GM12878 (cell line): ENCODE data around the gene RANGAP1. TPM values are rescaled to one million over a fixed set of nuclear protein-coding genes. Genes with fewer than 3 reads are reported as not detected.

Experiments
- BACH1 ChIP-seq: fragments of 450-650 bp; IDR thresholded peaks from 2 replicates; pipeline ENCODE4 v1.6.1; 2017; ENCODE audit warnings: mild to moderate bottlenecking, borderline replicate concordance
- CBX3 ChIP-seq: fragments of 200-600 bp; sonication (generic); IDR thresholded peaks from 2 replicates; pipeline ENCODE4 v1.6.1; 2016; ENCODE audit warnings: low read depth, borderline replicate concordance
- CHD1 ChIP-seq: IDR thresholded peaks from 2 replicates; pipeline ENCODE4 v1.6.1; 2012; ENCODE audit warnings: low read depth, low read length, improper control_type of control experiment
- CHD4 ChIP-seq: fragments of 200-600 bp; sonication (generic); IDR thresholded peaks from 2 replicates; pipeline ENCODE4 v1.6.1; 2016; ENCODE audit warnings: mild to moderate bottlenecking
- EGR1 ChIP-seq, 2 experiments: IDR thresholded peaks; 1 replicate in 1 of 2; 2 replicates in 1 of 2; pipeline ENCODE4 v1.6.1; 2011 to 2012; ENCODE audit warnings: low read depth in 2 of 2, low read length in 2 of 2, borderline replicate concordance in 1 of 2, mild to moderate bottlenecking in 1 of 2, moderate library complexity in 1 of 2
- IKZF1 ChIP-seq: fragments of 450-650 bp; conservative IDR thresholded peaks from 2 replicates; pipeline ENCODE4 v1.6.1; 2017; ENCODE audit warnings: antibody characterized with exemption, mild to moderate bottlenecking
- MTA2 ChIP-seq: fragments of 450-650 bp; IDR thresholded peaks from 2 replicates; pipeline ENCODE4 v1.6.1; 2016; ENCODE audit warnings: low read depth, mild to moderate bottlenecking, moderate library complexity
- RAD21 ChIP-seq: IDR thresholded peaks from 2 replicates; pipeline ENCODE4 v1.6.1; 2011; ENCODE audit warnings: mild to moderate bottlenecking, low read depth, low read length, moderate library complexity; ENCODE audit not compliant: insufficient read depth
- RFX5 ChIP-seq: IDR thresholded peaks from 2 replicates; pipeline ENCODE4 v1.6.1; 2011; ENCODE audit warnings: low read depth, low read length, improper control_type of control experiment
- TCF12 ChIP-seq: IDR thresholded peaks from 2 replicates; pipeline ENCODE4 v1.6.1; 2011; ENCODE audit warnings: low read depth, mild to moderate bottlenecking, low read length
- polyA plus RNA-seq, 11 experiments: library from polyadenylated mRNA; depleted of rRNA in 4 of 11; unstranded in 6 of 11; stranded (reverse) in 5 of 11; fragments of >200 nt; fragmentation: Nextera tagmentation in 4 of 11; fragmentation: Illumina TruSeq in 1 of 11; extraction: Ambion mirVana in 4 of 11; extraction: Trizol in 1 of 11; gene quantifications; 1 replicate in 1 of 11; 2 replicates in 10 of 11; pipeline versions ENCODE4 v1.2.1 to v1.2.3, GENCODE V29; 2011 to 2016; ENCODE audit warnings: inconsistent platforms in 2 of 11, missing spikeins in 2 of 11, low read depth in 1 of 11
- total RNA-seq, 4 experiments: library from RNA; depleted of rRNA in 3 of 4; stranded (reverse); fragments of >200 nt in 3 of 4; fragmentation: Illumina TruSeq in 1 of 4; extraction: Trizol in 1 of 4; gene quantifications; 2 replicates each; pipeline versions ENCODE4 v1.2.1 to v1.2.3, GENCODE V29; 2013 to 2021
- TF ChIP-seq, protein P1 (sequence below): fragments of 450-650 bp; conservative IDR thresholded peaks from 2 replicates; pipeline ENCODE4 v1.6.1; 2017; ENCODE audit warnings: mild to moderate bottlenecking, moderate library complexity
- TF ChIP-seq, protein P2 (sequence below): fragments of 450-650 bp; IDR thresholded peaks from 2 replicates; pipeline ENCODE4 v1.6.1; 2016; ENCODE audit warnings: mild to moderate bottlenecking
- TF ChIP-seq, protein P3 (sequence below): IDR thresholded peaks from 2 replicates; pipeline ENCODE4 v1.6.1; 2012; ENCODE audit warnings: improper control_type of control experiment, low read depth, low read length; ENCODE audit not compliant: insufficient replicate concordance
- TF ChIP-seq, protein P4 (sequence below): fragments of 450-650 bp; formaldehyde crosslinking; IDR thresholded peaks from 2 replicates; pipeline ENCODE4 v1.4.0; 2022; ENCODE audit warnings: mild to moderate bottlenecking, moderate library complexity
- TF ChIP-seq, protein P5 (sequence below): fragments of 450-650 bp; IDR thresholded peaks from 2 replicates; pipeline ENCODE4 v1.6.1; 2014; ENCODE audit warnings: mild to moderate bottlenecking

RANGAP1 gene
- total and polyA plus RNA-seq, 10 of the 15 experiments (the other 5 are each of a cell fraction or from before 2014, with no cell fraction given) = 2.5 to 109 (median 60.2) TPM

DNA sequence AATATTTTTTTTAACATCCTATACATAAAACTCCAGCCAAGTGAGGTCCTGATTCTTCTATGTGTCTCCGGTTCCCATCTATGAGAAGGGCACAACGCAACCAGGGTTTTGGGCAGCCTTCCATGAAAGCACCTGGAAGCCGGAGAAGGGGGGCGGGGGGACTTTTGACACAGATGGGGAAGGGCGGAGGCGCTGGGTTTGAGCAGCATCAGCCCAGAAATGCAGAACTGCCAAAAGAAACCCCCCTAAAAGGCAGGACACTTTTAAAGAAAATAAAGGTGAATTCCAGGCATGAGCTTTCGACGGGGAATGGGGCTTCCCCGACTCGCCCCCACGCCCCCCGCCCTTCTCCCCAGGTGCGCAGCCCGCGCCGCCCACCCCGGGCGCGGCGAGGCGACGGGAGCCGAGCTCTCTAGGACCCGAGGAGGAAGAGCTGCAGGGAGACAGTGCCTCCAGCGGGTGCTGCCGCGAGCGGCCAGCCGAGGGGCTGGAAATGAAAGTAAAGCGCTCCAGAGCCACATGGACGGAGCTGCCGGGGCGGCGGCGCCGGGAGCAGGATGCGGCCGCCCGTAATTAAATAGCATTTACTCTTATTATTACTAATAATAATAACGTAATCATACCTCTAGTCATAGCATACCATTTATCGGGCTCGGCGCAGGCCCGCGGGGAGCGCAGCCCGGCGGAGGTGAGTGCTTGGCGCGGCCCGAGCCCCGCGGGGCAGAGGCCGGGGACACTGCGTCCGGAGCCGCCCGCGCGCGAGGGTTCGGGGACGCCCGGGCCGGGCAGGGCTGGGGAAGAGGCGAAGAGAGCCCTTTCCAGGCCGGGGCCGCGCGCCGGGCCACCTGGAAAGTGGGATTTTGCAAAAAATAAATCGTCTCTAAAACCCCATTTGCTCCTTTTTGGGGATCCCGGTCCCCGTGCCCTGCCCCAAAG, 15.4 kb upstream of the RANGAP1 start, which contains the start of gene ZC3H7B (continued):
- TF ChIP-seq, protein P1, sequence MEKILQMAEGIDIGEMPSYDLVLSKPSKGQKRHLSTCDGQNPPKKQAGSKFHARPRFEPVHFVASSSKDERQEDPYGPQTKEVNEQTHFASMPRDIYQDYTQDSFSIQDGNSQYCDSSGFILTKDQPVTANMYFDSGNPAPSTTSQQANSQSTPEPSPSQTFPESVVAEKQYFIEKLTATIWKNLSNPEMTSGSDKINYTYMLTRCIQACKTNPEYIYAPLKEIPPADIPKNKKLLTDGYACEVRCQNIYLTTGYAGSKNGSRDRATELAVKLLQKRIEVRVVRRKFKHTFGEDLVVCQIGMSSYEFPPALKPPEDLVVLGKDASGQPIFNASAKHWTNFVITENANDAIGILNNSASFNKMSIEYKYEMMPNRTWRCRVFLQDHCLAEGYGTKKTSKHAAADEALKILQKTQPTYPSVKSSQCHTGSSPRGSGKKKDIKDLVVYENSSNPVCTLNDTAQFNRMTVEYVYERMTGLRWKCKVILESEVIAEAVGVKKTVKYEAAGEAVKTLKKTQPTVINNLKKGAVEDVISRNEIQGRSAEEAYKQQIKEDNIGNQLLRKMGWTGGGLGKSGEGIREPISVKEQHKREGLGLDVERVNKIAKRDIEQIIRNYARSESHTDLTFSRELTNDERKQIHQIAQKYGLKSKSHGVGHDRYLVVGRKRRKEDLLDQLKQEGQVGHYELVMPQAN = peak; percentile 76
- TF ChIP-seq, protein P2, sequence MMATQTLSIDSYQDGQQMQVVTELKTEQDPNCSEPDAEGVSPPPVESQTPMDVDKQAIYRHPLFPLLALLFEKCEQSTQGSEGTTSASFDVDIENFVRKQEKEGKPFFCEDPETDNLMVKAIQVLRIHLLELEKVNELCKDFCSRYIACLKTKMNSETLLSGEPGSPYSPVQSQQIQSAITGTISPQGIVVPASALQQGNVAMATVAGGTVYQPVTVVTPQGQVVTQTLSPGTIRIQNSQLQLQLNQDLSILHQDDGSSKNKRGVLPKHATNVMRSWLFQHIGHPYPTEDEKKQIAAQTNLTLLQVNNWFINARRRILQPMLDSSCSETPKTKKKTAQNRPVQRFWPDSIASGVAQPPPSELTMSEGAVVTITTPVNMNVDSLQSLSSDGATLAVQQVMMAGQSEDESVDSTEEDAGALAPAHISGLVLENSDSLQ = 0 out of 2 replicates have a peak, but pooled peaks have one; percentile 9
- TF ChIP-seq IKZF1 (peak; percentile 48; the same call in 1 of the 2 replicates), CHD4 (no peak), CBX3 (no peak), BACH1 (no peak), MTA2 (no peak), RFX5 (no peak), EGR1 (IDR thresholded peaks at IDR 0.05; ENCODE audit: borderline replicate concordance in 1 of 2, low read depth in 2 of 2, low read length in 2 of 2) (peak in 1 of 2 experiments; percentile 88; a peak in 2 of 3 replicates), RAD21 (peak; percentile 45), CHD1 (no peak), TCF12 (peak; percentile 68; the same call in 1 of the 2 replicates)
- TF ChIP-seq, protein P3, sequence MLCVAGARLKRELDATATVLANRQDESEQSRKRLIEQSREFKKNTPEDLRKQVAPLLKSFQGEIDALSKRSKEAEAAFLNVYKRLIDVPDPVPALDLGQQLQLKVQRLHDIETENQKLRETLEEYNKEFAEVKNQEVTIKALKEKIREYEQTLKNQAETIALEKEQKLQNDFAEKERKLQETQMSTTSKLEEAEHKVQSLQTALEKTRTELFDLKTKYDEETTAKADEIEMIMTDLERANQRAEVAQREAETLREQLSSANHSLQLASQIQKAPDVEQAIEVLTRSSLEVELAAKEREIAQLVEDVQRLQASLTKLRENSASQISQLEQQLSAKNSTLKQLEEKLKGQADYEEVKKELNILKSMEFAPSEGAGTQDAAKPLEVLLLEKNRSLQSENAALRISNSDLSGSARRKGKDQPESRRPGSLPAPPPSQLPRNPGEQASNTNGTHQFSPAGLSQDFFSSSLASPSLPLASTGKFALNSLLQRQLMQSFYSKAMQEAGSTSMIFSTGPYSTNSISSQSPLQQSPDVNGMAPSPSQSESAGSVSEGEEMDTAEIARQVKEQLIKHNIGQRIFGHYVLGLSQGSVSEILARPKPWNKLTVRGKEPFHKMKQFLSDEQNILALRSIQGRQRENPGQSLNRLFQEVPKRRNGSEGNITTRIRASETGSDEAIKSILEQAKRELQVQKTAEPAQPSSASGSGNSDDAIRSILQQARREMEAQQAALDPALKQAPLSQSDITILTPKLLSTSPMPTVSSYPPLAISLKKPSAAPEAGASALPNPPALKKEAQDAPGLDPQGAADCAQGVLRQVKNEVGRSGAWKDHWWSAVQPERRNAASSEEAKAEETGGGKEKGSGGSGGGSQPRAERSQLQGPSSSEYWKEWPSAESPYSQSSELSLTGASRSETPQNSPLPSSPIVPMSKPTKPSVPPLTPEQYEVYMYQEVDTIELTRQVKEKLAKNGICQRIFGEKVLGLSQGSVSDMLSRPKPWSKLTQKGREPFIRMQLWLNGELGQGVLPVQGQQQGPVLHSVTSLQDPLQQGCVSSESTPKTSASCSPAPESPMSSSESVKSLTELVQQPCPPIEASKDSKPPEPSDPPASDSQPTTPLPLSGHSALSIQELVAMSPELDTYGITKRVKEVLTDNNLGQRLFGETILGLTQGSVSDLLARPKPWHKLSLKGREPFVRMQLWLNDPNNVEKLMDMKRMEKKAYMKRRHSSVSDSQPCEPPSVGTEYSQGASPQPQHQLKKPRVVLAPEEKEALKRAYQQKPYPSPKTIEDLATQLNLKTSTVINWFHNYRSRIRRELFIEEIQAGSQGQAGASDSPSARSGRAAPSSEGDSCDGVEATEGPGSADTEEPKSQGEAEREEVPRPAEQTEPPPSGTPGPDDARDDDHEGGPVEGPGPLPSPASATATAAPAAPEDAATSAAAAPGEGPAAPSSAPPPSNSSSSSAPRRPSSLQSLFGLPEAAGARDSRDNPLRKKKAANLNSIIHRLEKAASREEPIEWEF = no peak
- TF ChIP-seq, protein P4, sequence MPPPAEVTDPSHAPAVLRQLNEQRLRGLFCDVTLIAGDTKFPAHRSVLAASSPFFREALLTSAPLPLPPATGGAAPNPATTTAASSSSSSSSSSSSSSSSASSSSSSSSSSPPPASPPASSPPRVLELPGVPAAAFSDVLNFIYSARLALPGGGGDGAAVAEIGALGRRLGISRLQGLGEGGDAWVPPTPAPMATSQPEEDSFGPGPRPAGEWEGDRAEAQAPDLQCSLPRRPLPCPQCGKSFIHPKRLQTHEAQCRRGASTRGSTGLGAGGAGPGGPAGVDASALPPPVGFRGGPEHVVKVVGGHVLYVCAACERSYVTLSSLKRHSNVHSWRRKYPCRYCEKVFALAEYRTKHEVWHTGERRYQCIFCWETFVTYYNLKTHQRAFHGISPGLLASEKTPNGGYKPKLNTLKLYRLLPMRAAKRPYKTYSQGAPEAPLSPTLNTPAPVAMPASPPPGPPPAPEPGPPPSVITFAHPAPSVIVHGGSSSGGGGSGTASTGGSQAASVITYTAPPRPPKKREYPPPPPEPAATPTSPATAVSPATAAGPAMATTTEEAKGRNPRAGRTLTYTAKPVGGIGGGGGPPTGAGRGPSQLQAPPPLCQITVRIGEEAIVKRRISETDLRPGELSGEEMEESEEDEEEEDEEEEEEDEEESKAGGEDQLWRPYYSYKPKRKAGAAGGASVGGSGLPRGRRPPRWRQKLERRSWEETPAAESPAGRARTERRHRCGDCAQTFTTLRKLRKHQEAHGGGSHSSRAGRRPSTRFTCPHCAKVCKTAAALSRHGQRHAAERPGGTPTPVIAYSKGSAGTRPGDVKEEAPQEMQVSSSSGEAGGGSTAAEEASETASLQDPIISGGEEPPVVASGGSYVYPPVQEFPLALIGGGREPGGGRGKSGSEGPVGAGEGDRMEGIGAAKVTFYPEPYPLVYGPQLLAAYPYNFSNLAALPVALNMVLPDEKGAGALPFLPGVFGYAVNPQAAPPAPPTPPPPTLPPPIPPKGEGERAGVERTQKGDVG = no peak
- TF ChIP-seq, protein P5, sequence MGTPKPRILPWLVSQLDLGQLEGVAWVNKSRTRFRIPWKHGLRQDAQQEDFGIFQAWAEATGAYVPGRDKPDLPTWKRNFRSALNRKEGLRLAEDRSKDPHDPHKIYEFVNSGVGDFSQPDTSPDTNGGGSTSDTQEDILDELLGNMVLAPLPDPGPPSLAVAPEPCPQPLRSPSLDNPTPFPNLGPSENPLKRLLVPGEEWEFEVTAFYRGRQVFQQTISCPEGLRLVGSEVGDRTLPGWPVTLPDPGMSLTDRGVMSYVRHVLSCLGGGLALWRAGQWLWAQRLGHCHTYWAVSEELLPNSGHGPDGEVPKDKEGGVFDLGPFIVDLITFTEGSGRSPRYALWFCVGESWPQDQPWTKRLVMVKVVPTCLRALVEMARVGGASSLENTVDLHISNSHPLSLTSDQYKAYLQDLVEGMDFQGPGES = no peak
